HG02870 (cell line): ENCODE results near the gene RANBP3L.
"Not testable (repeated sequence)": the region's sequence is repeated elsewhere in the genome, so short reads cannot be mapped to it uniquely, and the experiment has no call there.

Source experiments
- ATAC-seq: cut with Tn5 transposase; IDR thresholded peaks from one replicate; pipeline ENCODE4 v1.9.1; 2021; ENCODE audit warnings: mild to moderate bottlenecking, moderate library complexity; ENCODE audit not compliant: unreplicated experiment

RANBP3L gene

GRCh38 chr5:36209664-36210063, 92.0 kb downstream of the RANBP3L start:
- no peak for ATAC-seq

- no peak for ATAC-seq
Measured at GRCh38 chr5:36208786-36209185, 92.9 kb downstream of the RANBP3L start.

GRCh38 chr5:36206913-36207312, 94.8 kb downstream of the RANBP3L start:
- ATAC-seq: no peak

- ATAC-seq: no peak
Measured at GRCh38 chr5:36205329-36205728, 96.4 kb downstream of the RANBP3L start.

GRCh38 chr5:36202521-36202961, 99.2 kb downstream of the RANBP3L start:
- no peak for ATAC-seq

- no peak for ATAC-seq
Measured at GRCh38 chr5:36200513-36200912, 101.2 kb downstream of the RANBP3L start.

- ATAC-seq: no peak
Measured at GRCh38 chr5:36199620-36200019, 102.1 kb downstream of the RANBP3L start.

GRCh38 chr5:36198783-36199182, 102.9 kb downstream of the RANBP3L start:
- ATAC-seq: not testable (repeated sequence)
